HCT116 (cell line): Measurements from ENCODE around the gene CHST11.

Experiments
- ATF3 ChIP-seq: IDR thresholded peaks from 2 replicates; pipeline ENCODE4 v1.6.1; 2012
- CEBPB ChIP-seq: IDR thresholded peaks from 2 replicates; pipeline ENCODE4 v1.6.1; 2012; ENCODE audit warnings: low read depth
- CTCF ChIP-seq, 3 experiments: fragments of 200-600 bp in 1 of 3; sonication (generic) in 1 of 3; IDR thresholded peaks in 2 of 3; conservative IDR thresholded peaks in 1 of 3; 2 replicates each; pipeline ENCODE4 v1.5.1; 2012 to 2017; ENCODE audit warnings: low read depth in 2 of 3, low read length in 2 of 3, antibody characterized with exemption in 1 of 3, borderline replicate concordance in 1 of 3, control low read depth in 1 of 3, mild to moderate bottlenecking in 1 of 3, mixed read lengths in 1 of 3, mixed run types in 1 of 3, moderate library complexity in 1 of 3; ENCODE audit not compliant: insufficient read depth in 1 of 3
- EZH2 ChIP-seq: fragments of 200-600 bp; sonication (generic); IDR thresholded peaks from 2 replicates; pipeline ENCODE4 v1.6.1; 2017; ENCODE audit warnings: antibody characterized with exemption, mixed run types
- POLR2A ChIP-seq: IDR thresholded peaks from 2 replicates; pipeline ENCODE4 v1.7.0; 2011; ENCODE audit warnings: borderline replicate concordance; ENCODE audit not compliant: insufficient read depth, insufficient read length; ENCODE audit errors: extremely low read depth
- RAD21 ChIP-seq: IDR thresholded peaks from 2 replicates; pipeline ENCODE4 v1.6.1; 2012; ENCODE audit warnings: low read depth, mild to moderate bottlenecking
- REST ChIP-seq: IDR thresholded peaks from 2 replicates; pipeline ENCODE4 v1.6.1; 2012; ENCODE audit warnings: low read depth
- SIN3A ChIP-seq: IDR thresholded peaks from 2 replicates; pipeline ENCODE4 v1.6.1; 2012; ENCODE audit warnings: low read depth
- SRF ChIP-seq: IDR thresholded peaks from 2 replicates; pipeline ENCODE4 v1.6.1; 2012; ENCODE audit warnings: low read depth

GRCh38 chr12:104734541-104735095 is 277.9 kb downstream of the CHST11 start:
- TF ChIP-seq SIN3A (no peak), POLR2A (no peak), SRF (no peak), RAD21 (no peak), CTCF (IDR thresholded peaks at IDR 0.05 in 2 of 3, conservative IDR thresholded peaks at IDR 0.05 in 1 of 3; ENCODE audit: borderline replicate concordance in 1 of 3, insufficient read depth in 1 of 3, low read depth in 2 of 3, low read length in 2 of 3) (no peak), REST (no peak), EZH2 (no peak), CEBPB (no peak), ATF3 (no peak)
